Mesenchymal stem cell (in vitro differentiated cells and primary cell): ENCODE results near the gene PRKCB.

ENCODE experiments used
- DNase-seq: peaks from one replicate; pipeline ENCODE4 v3.0.0-alpha.2; 2013
- H2AFZ ChIP-seq: one replicate; pipeline ENCODE4 v1.6.1; 2013; ENCODE audit warnings: low read depth, mild to moderate bottlenecking, control low read depth, inconsistent platforms, low read length, moderate library complexity
- H2AK5ac ChIP-seq: 2 replicates; pipeline ENCODE4 v1.6.1; 2013; ENCODE audit warnings: low read length, moderate library complexity, mild to moderate bottlenecking, inconsistent platforms; ENCODE audit not compliant: severe bottlenecking
- H2BK120ac ChIP-seq: one replicate; pipeline ENCODE4 v1.6.1; 2013; ENCODE audit warnings: low read depth, mild to moderate bottlenecking, inconsistent platforms, low read length, moderate library complexity
- H2BK12ac ChIP-seq, 2 experiments: one replicate each; pipeline ENCODE4 v1.6.1; 2013; ENCODE audit warnings: inconsistent platforms in 2 of 2, low read length in 2 of 2, mild to moderate bottlenecking in 2 of 2, moderate library complexity in 2 of 2, control low read depth in 1 of 2
- H2BK15ac ChIP-seq: one replicate; pipeline ENCODE4 v1.6.1; 2013; ENCODE audit warnings: mild to moderate bottlenecking, low read depth, inconsistent platforms; ENCODE audit not compliant: poor library complexity, severe bottlenecking
- H2BK5ac ChIP-seq: 2 replicates; pipeline ENCODE4 v1.6.1; 2013; ENCODE audit warnings: low read depth, mild to moderate bottlenecking, low read length, control low read depth, inconsistent platforms; ENCODE audit not compliant: poor library complexity, severe bottlenecking
- H3K14ac ChIP-seq, 2 experiments: one replicate each; pipeline ENCODE4 v1.6.1; 2013; ENCODE audit warnings: inconsistent platforms in 2 of 2, low read length in 2 of 2, control low read depth in 1 of 2, mild to moderate bottlenecking in 1 of 2, moderate library complexity in 1 of 2
- H3K18ac ChIP-seq, 2 experiments: one replicate each; pipeline ENCODE4 v1.6.1; 2013; ENCODE audit warnings: inconsistent platforms in 2 of 2, low read length in 2 of 2, control low read depth in 1 of 2, low read depth in 1 of 2, mild to moderate bottlenecking in 1 of 2
- H3K23ac ChIP-seq, 2 experiments: one replicate each; pipeline ENCODE4 v1.6.1; 2013; ENCODE audit warnings: inconsistent platforms in 2 of 2, low read length in 2 of 2, mild to moderate bottlenecking in 2 of 2, moderate library complexity in 2 of 2, control low read depth in 1 of 2
- H3K27ac ChIP-seq: 2 replicates; pipeline ENCODE4 v1.5.1; 2013; ENCODE audit warnings: mild to moderate bottlenecking, moderate library complexity, low read length, control low read depth, inconsistent platforms; ENCODE audit not compliant: poor library complexity, severe bottlenecking
- H3K27me3 ChIP-seq, 2 experiments: 2 replicates each; pipeline versions ENCODE4 v1.6.1 to v1.7.0; 2013; ENCODE audit warnings: low read length in 2 of 2, mild to moderate bottlenecking in 2 of 2, moderate library complexity in 2 of 2, control low read depth in 1 of 2, inconsistent platforms in 1 of 2; ENCODE audit not compliant: control insufficient read depth in 1 of 2, insufficient read depth in 1 of 2
- H3K36me3 ChIP-seq, 2 experiments: 2 replicates each; pipeline versions ENCODE4 v1.6.1 to v1.7.0; 2013; ENCODE audit warnings: low read length in 2 of 2, control low read depth in 1 of 2, inconsistent platforms in 1 of 2, low read depth in 1 of 2, mild to moderate bottlenecking in 1 of 2; ENCODE audit not compliant: insufficient read depth in 2 of 2, control insufficient read depth in 1 of 2
- H3K4ac ChIP-seq, 2 experiments: one replicate each; pipeline ENCODE4 v1.6.1; 2013; ENCODE audit warnings: inconsistent platforms in 2 of 2, low read length in 2 of 2, mild to moderate bottlenecking in 2 of 2, moderate library complexity in 2 of 2, control low read depth in 1 of 2, low read depth in 1 of 2
- H3K4me1 ChIP-seq: 2 replicates; pipeline ENCODE4 v1.6.1; 2013; ENCODE audit warnings: low read depth, low read length, control low read depth; ENCODE audit not compliant: control insufficient read depth, insufficient read depth
- H3K4me2 ChIP-seq: 2 replicates; pipeline ENCODE4 v1.6.1; 2013; ENCODE audit warnings: low read length, mild to moderate bottlenecking, inconsistent platforms; ENCODE audit not compliant: poor library complexity, severe bottlenecking
- H3K4me3 ChIP-seq, 2 experiments: 2 replicates each; pipeline versions ENCODE4 v1.5.1 to v1.7.0; 2013; ENCODE audit warnings: low read length in 2 of 2, mild to moderate bottlenecking in 2 of 2, control low read depth in 1 of 2, low read depth in 1 of 2; ENCODE audit not compliant: insufficient read depth in 1 of 2
- H3K79me1 ChIP-seq: replicated peaks from 2 replicates; pipeline ENCODE4 v1.6.1; 2013; ENCODE audit warnings: mild to moderate bottlenecking, control low read depth, low read length, inconsistent platforms; ENCODE audit not compliant: poor library complexity, severe bottlenecking
- H3K9ac ChIP-seq: 2 replicates; pipeline ENCODE4 v1.7.0; 2013; ENCODE audit warnings: mild to moderate bottlenecking, low read length, moderate library complexity
- H3K9me3 ChIP-seq: 2 replicates; pipeline ENCODE4 v1.7.0; 2013; ENCODE audit warnings: mild to moderate bottlenecking, low read length; ENCODE audit not compliant: control insufficient read depth
- H4K8ac ChIP-seq: one replicate; pipeline ENCODE4 v1.6.1; 2013; ENCODE audit warnings: inconsistent platforms, mild to moderate bottlenecking, low read length, moderate library complexity
- H4K91ac ChIP-seq: one replicate; pipeline ENCODE4 v1.6.1; 2013; ENCODE audit warnings: mild to moderate bottlenecking, low read length, inconsistent platforms
- WGBS: methylation state at CpG from one replicate; pipeline ENCODE4 v1.1.7; 2013; ENCODE audit warnings: mixed read lengths; 5-methylcytosine and 5-hydroxymethylcytosine counted together

PRKCB gene

DNA sequence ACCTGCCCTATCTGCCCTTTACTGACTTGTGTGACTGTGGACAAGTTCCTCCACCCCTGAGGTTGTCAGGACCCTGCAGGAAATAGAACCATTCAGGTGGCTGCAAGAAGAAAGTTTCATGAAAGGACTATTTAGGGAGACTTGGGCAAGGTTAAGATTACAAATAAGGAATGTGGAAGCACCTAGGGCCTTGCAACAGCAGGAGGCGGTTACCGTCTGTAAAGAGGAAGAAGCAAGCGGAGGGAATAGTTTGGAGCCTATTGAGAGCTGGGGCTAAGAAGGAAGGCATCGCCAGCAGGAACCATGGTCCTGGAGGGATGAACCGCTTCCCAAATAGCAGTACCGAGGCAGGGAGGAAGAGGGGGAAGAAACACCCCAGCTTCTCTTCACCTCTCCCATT is 132.4 kb downstream of the PRKCB start:
- no peak for DNase-seq
- Histone ChIP-seq H3K36me3 (no peaks in the 10 kb centered on the region), H4K91ac (no peak overlapping the region), H3K18ac (no peak overlapping the region), H3K27me3 (no peaks in the 10 kb centered on the region), H3K4ac (no peak overlapping the region), H3K27ac (no peak overlapping the region), H4K8ac (no peak overlapping the region), H3K4me1 (no peaks in the 10 kb centered on the region), H2AK5ac (no peak overlapping the region), H2BK5ac (no peak overlapping the region), H3K4me2 (no peak overlapping the region), H2AFZ (no peak overlapping the region), H3K79me1 (no peaks in the 10 kb centered on the region), H2BK12ac (no peak overlapping the region), H3K14ac (no peak overlapping the region), H3K9ac (no peak overlapping the region), H3K23ac (no peak overlapping the region), H3K4me3 (no peak overlapping the region), H2BK120ac (no peak overlapping the region), H3K9me3 (no peaks in the 10 kb centered on the region), H2BK15ac (no peak overlapping the region)
- WGBS: 78% methylated on average over 5 of the region's 6 CpGs

GRCh38 chr16:23969468-23970297 is 133.9 kb downstream of the PRKCB start:
- no peaks in the 10 kb centered on the region for H3K4me1 ChIP-seq
- no peak overlapping the region for H2BK15ac ChIP-seq
- H3K4me3 ChIP-seq: no peak overlapping the region
- H3K14ac ChIP-seq: no peak overlapping the region
- WGBS: 50% methylated on average over 3 of the region's 6 CpGs
- H3K9me3 ChIP-seq: no peaks in the 10 kb centered on the region
- H2AK5ac ChIP-seq: no peak overlapping the region
- no peak overlapping the region for H3K9ac ChIP-seq
- H2BK12ac ChIP-seq: no peak overlapping the region
- no peak overlapping the region for H2BK5ac ChIP-seq
- no peak for DNase-seq
- no peak overlapping the region for H4K8ac ChIP-seq
- no peak overlapping the region for H4K91ac ChIP-seq
- no peak overlapping the region for H3K4me2 ChIP-seq
- H3K27ac ChIP-seq: no peak overlapping the region
- no peak overlapping the region for H3K4ac ChIP-seq
- no peak overlapping the region for H2AFZ ChIP-seq
- H3K18ac ChIP-seq: no peak overlapping the region
- H3K23ac ChIP-seq: no peak overlapping the region
- H3K27me3 ChIP-seq: no peaks in the 10 kb centered on the region
- no peak overlapping the region for H2BK120ac ChIP-seq
- no peaks in the 10 kb centered on the region for H3K79me1 ChIP-seq
- no peaks in the 10 kb centered on the region for H3K36me3 ChIP-seq

DNA sequence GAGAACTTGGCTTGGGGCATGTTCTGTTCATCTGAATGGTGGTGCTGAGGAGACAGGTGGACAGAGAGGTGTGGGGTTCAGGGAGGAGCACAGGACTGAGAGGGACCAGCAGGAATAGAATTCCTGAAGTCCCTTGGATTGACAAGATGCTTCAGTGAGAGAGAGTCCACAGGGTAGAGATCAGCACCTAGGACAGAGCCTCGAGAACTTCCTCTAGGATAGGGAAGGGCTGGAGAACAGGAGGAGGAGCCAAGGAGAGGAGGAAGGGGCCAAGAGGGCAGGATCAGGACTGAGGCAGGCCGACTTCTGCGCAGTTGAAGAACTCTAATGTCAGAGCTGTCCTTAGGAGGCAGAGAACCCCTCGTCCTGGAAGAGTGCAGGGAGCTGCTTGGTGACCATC is 138.4 kb downstream of the PRKCB start:
- Histone ChIP-seq H3K4me3 (no peak overlapping the region), H2AFZ (no peak overlapping the region), H3K27me3 (no peaks in the 10 kb centered on the region), H3K36me3 (no peaks in the 10 kb centered on the region), H2BK5ac (no peak overlapping the region), H3K23ac (no peak overlapping the region), H3K14ac (no peak overlapping the region), H2BK15ac (no peak overlapping the region), H3K79me1 (no peaks in the 10 kb centered on the region), H2BK120ac (no peak overlapping the region), H2BK12ac (no peak overlapping the region), H3K4me2 (no peak overlapping the region), H3K27ac (no peak overlapping the region), H3K4me1 (no peaks in the 10 kb centered on the region), H4K8ac (no peak overlapping the region), H2AK5ac (no peak overlapping the region), H3K18ac (no peak overlapping the region), H3K9me3 (no peaks in the 10 kb centered on the region), H4K91ac (no peak overlapping the region), H3K4ac (no peak overlapping the region), H3K9ac (no peak overlapping the region)
- WGBS: 28% methylated on average over 4 of the region's 4 CpGs
- no peak for DNase-seq

- no peaks in the 10 kb centered on the region for H3K79me1 ChIP-seq
- H3K27ac ChIP-seq: no peak overlapping the region
- DNase-seq: no peak
- no peak overlapping the region for H4K91ac ChIP-seq
- H3K4me1 ChIP-seq: no peaks in the 10 kb centered on the region
- H2BK120ac ChIP-seq: no peak overlapping the region
- H3K9ac ChIP-seq: no peak overlapping the region
- no peaks in the 10 kb centered on the region for H3K36me3 ChIP-seq
- H3K4me3 ChIP-seq: no peak overlapping the region
- H2BK12ac ChIP-seq: no peak overlapping the region
- no peak overlapping the region for H2AFZ ChIP-seq
- no peak overlapping the region for H3K18ac ChIP-seq
- WGBS: 79% methylated on average over 2 of the region's 5 CpGs
- no peaks in the 10 kb centered on the region for H3K9me3 ChIP-seq
- H4K8ac ChIP-seq: no peak overlapping the region
- H3K27me3 ChIP-seq: no peaks in the 10 kb centered on the region
- H3K4me2 ChIP-seq: no peak overlapping the region
- no peak overlapping the region for H3K23ac ChIP-seq
- no peak overlapping the region for H3K4ac ChIP-seq
- no peak overlapping the region for H2AK5ac ChIP-seq
- H2BK5ac ChIP-seq: no peak overlapping the region
- H3K14ac ChIP-seq: no peak overlapping the region
- no peak overlapping the region for H2BK15ac ChIP-seq
Observed at GRCh38 chr16:23975293-23975692, 139.5 kb downstream of the PRKCB start.
